ENCODE results near the gene NEB. TPM values are rescaled to one million over a fixed set of nuclear protein-coding genes. Genes with fewer than 3 reads are reported as not detected.

Gene NEB
- total RNA-seq, 1 experiment from 2014 or later = 0.33 TPM

GRCh38 chr2:151520976-151521375 is 213.3 kb downstream of the NEB start:
- H3K36me3 Mint-ChIP-seq (ENCODE audit: insufficient read depth, unreplicated experiment) = no peaks in the 10 kb centered on the region
- ChIA-PET CTCF (interaction anchor here (0.6 to 1.4 kb wide), 2 partner anchors 504 to 1866 kb away, joined by 3 to 4 read pairs; no protein-coding TSS in a partner anchor), POLR2A (no interaction called here)
- no TSS peak for BruUV-seq (replicated peaks)
- no peaks in the 10 kb centered on the region for H3K27me3 Mint-ChIP-seq (ENCODE audit: insufficient read depth, unreplicated experiment)
- no peak overlapping the region for H3K27ac Mint-ChIP-seq (ENCODE audit: low read depth, unreplicated experiment)
- intact Hi-C loops (cut with micrococcal nuclease) = no loop called here
- no peak for DNase-seq (ENCODE audit: unreplicated experiment)
- no peak overlapping the region for H3K4me3 Mint-ChIP-seq (ENCODE audit: unreplicated experiment)
- no peak for TF ChIP-seq CTCF (IDR thresholded peaks at IDR 0.05; ENCODE audit: unreplicated experiment)
- peaks cover 9% of the 10 kb centered on the region for H3K4me1 Mint-ChIP-seq (ENCODE audit: insufficient read depth, unreplicated experiment)
- H3K9me3 Mint-ChIP-seq (ENCODE audit: unreplicated experiment) = no peaks in the 10 kb centered on the region

- BruUV-seq (replicated peaks) = no TSS peak
- DNase-seq (ENCODE audit: unreplicated experiment) = peak; percentile 42
- TF ChIP-seq CTCF (IDR thresholded peaks at IDR 0.05; ENCODE audit: unreplicated experiment) = no peak
- CTCF ChIA-PET = no interaction called here
- no peak overlapping the region for H3K4me3 Mint-ChIP-seq (ENCODE audit: unreplicated experiment)
- peaks cover 9% of the 10 kb centered on the region for H3K4me1 Mint-ChIP-seq (ENCODE audit: insufficient read depth, unreplicated experiment)
- POLR2A ChIA-PET = no interaction called here
- no peaks in the 10 kb centered on the region for H3K9me3 Mint-ChIP-seq (ENCODE audit: unreplicated experiment)
- H3K27me3 Mint-ChIP-seq (ENCODE audit: insufficient read depth, unreplicated experiment) = no peaks in the 10 kb centered on the region
- intact Hi-C loops (cut with micrococcal nuclease) = no loop called here
- H3K36me3 Mint-ChIP-seq (ENCODE audit: insufficient read depth, unreplicated experiment) = no peaks in the 10 kb centered on the region
- no peak overlapping the region for H3K27ac Mint-ChIP-seq (ENCODE audit: low read depth, unreplicated experiment)
These were observed 215.5 kb downstream of the NEB start for GRCh38 chr2:151518802-151519201.

- POLR2A ChIA-PET = no interaction called here
- Mint-ChIP-seq H3K9me3 (ENCODE audit: unreplicated experiment) (no peaks in the 10 kb centered on the region), H3K36me3 (ENCODE audit: insufficient read depth, unreplicated experiment) (no peaks in the 10 kb centered on the region), H3K4me1 (ENCODE audit: insufficient read depth, unreplicated experiment) (no peaks in the 10 kb centered on the region), H3K27me3 (ENCODE audit: insufficient read depth, unreplicated experiment) (no peaks in the 10 kb centered on the region), H3K4me3 (ENCODE audit: unreplicated experiment) (no peak overlapping the region), H3K27ac (ENCODE audit: low read depth, unreplicated experiment) (no peak overlapping the region)
- no peak for DNase-seq (ENCODE audit: unreplicated experiment)
- no peak for TF ChIP-seq CTCF (IDR thresholded peaks at IDR 0.05; ENCODE audit: unreplicated experiment)
- BruUV-seq (replicated peaks) = no TSS peak
- intact Hi-C loops (cut with micrococcal nuclease) = no loop called here
- CTCF ChIA-PET = interaction anchor here (0.9 to 1.2 kb wide), 2 partner anchors 20 to 517 kb away, joined by 3 to 5 read pairs; no protein-coding TSS in a partner anchor
These were observed 225.8 kb downstream of the NEB start for GRCh38 chr2:151508519-151508918.

- Mint-ChIP-seq H3K27me3 (ENCODE audit: insufficient read depth, unreplicated experiment) (no peaks in the 10 kb centered on the region), H3K9me3 (ENCODE audit: unreplicated experiment) (no peaks in the 10 kb centered on the region)
- CTCF ChIA-PET = interaction anchor here (1.0 kb wide), 1 partner anchor 69 kb away, joined by 3 read pairs; no protein-coding TSS in a partner anchor
These were observed 228.1 kb downstream of the NEB start for GRCh38 chr2:151506170-151506569.

More at GRCh38 chr2:151506170-151506569, 228.1 kb downstream of the NEB start:
- DNase-seq (ENCODE audit: unreplicated experiment) = no peak
- Mint-ChIP-seq H3K4me3 (ENCODE audit: unreplicated experiment) (no peak overlapping the region), H3K4me1 (ENCODE audit: insufficient read depth, unreplicated experiment) (no peaks in the 10 kb centered on the region), H3K27ac (ENCODE audit: low read depth, unreplicated experiment) (no peak overlapping the region), H3K36me3 (ENCODE audit: insufficient read depth, unreplicated experiment) (no peaks in the 10 kb centered on the region)
- BruUV-seq (replicated peaks) = no TSS peak
- no peak for TF ChIP-seq CTCF (IDR thresholded peaks at IDR 0.05; ENCODE audit: unreplicated experiment)
- POLR2A ChIA-PET = no interaction called here
- intact Hi-C loops (cut with micrococcal nuclease) = no loop called here
